Measurements from ENCODE around the gene CELSR1. TPM values are rescaled to one million over a fixed set of nuclear protein-coding genes. Genes with fewer than 3 reads are reported as not detected.
A peak's percentile ranks its signal among the peaks of the same experiment; 100 is the strongest.

CELSR1 gene
- total RNA-seq, 3 donors from 2014 or later (not counting 1 experiment from before 2014, with no cell fraction given) = 0.89 to 3.9 (median 1.9) TPM

- ATAC-seq (no peak), DNase-seq (no peak)
- Mint-ChIP-seq H3K4me3 (no peak overlapping the region), H3K4me1 (peaks cover 0 to 4% of the 10 kb centered on the region in 2 donors), H3K36me3 (no peaks in the 10 kb centered on the region), H3K27me3 (ENCODE audit: low read depth in 2 of 2) (no peaks in the 10 kb centered on the region), H3K9me3 (peaks cover 0 to 7% of the 10 kb centered on the region in 2 donors), H3K27ac (peak overlapping the region in 1 of 2 donors; percentile 37)
- Histone ChIP-seq H3K9me3 (ENCODE audit: control insufficient read depth, insufficient read depth, low read length) (peaks cover 12% of the 10 kb centered on the region), H3K36me3 (ENCODE audit: control insufficient read depth, insufficient read depth, low read length) (no peaks in the 10 kb centered on the region), H3K4me1 (ENCODE audit: control insufficient read depth, insufficient read depth, low read length) (peaks cover 11% of the 10 kb centered on the region), H3K4me3 (ENCODE audit: low read length) (no peak overlapping the region), H3K27ac (ENCODE audit: low read length) (no peak overlapping the region), H3K27me3 (ENCODE audit: control insufficient read depth, insufficient read depth, low read length) (no peaks in the 10 kb centered on the region)
- intact Hi-C loops (cut with micrococcal nuclease) = no loop called here
- WGBS (ENCODE audit: insufficient coverage) = 100% methylated on average over 1 of the region's 1 CpG
- no peak for TF ChIP-seq CTCF (IDR thresholded peaks at IDR 0.05)
These were observed 30.1 kb upstream of the CELSR1 start for GRCh38 chr22:46567471-46567870.

- WGBS (ENCODE audit: insufficient coverage) = 79% methylated on average over 9 of the region's 9 CpGs
- peaks cover 0 to 10% of the 10 kb centered on the region in 2 donors for H3K4me1 Mint-ChIP-seq
- no peak overlapping the region for H3K27ac ChIP-seq (ENCODE audit: low read length)
These were observed 26.8 kb upstream of the CELSR1 start for GRCh38 chr22:46564084-46564714.

GRCh38 chr22:46563381-46564083 is 26.1 kb upstream of the CELSR1 start:
- Histone ChIP-seq H3K27ac (ENCODE audit: low read length) (no peak overlapping the region), H3K27me3 (ENCODE audit: control insufficient read depth, insufficient read depth, low read length) (no peaks in the 10 kb centered on the region), H3K9me3 (ENCODE audit: control insufficient read depth, insufficient read depth, low read length) (no peaks in the 10 kb centered on the region), H3K36me3 (ENCODE audit: control insufficient read depth, insufficient read depth, low read length) (no peaks in the 10 kb centered on the region), H3K4me3 (ENCODE audit: low read length) (no peak overlapping the region), H3K4me1 (ENCODE audit: control insufficient read depth, insufficient read depth, low read length) (peaks cover 30% of the 10 kb centered on the region)
- ATAC-seq (peak; percentile 91 to 98 (median 95)), DNase-seq (peak; percentile 71 to 85)
- H3K27me3 Mint-ChIP-seq (ENCODE audit: low read depth in 2 of 2) = no peaks in the 10 kb centered on the region
- H3K9me3 Mint-ChIP-seq = no peaks in the 10 kb centered on the region
- 55% methylated on average over 19 of the region's 20 CpGs for WGBS (ENCODE audit: insufficient coverage)
- no peak overlapping the region for H3K4me3 Mint-ChIP-seq
- H3K27ac Mint-ChIP-seq = no peak overlapping the region
- H3K4me1 Mint-ChIP-seq = peaks cover 0 to 10% of the 10 kb centered on the region in 2 donors
- intact Hi-C loops (cut with micrococcal nuclease) = loop anchor here (1.0 kb wide), 1 partner anchor 240 kb away; no protein-coding TSS in a partner anchor
- no peaks in the 10 kb centered on the region for H3K36me3 Mint-ChIP-seq
- TF ChIP-seq CTCF (IDR thresholded peaks at IDR 0.05) = peak; percentile 80

More at GRCh38 chr22:46564084-46564714, 26.8 kb upstream of the CELSR1 start:
- no peak for TF ChIP-seq CTCF (IDR thresholded peaks at IDR 0.05)
- Mint-ChIP-seq H3K4me3 (no peak overlapping the region), H3K27ac (no peak overlapping the region), H3K9me3 (no peaks in the 10 kb centered on the region), H3K27me3 (ENCODE audit: low read depth in 2 of 2) (no peaks in the 10 kb centered on the region), H3K36me3 (no peaks in the 10 kb centered on the region)
- Histone ChIP-seq H3K4me3 (ENCODE audit: low read length) (no peak overlapping the region), H3K27me3 (ENCODE audit: control insufficient read depth, insufficient read depth, low read length) (no peaks in the 10 kb centered on the region), H3K4me1 (ENCODE audit: control insufficient read depth, insufficient read depth, low read length) (peaks cover 30% of the 10 kb centered on the region), H3K36me3 (ENCODE audit: control insufficient read depth, insufficient read depth, low read length) (no peaks in the 10 kb centered on the region), H3K9me3 (ENCODE audit: control insufficient read depth, insufficient read depth, low read length) (no peaks in the 10 kb centered on the region)
- no peak for ATAC-seq
- no peak for DNase-seq
- intact Hi-C loops (cut with micrococcal nuclease) = no loop called here

Measured in natural killer cell (primary cell).